SK-N-SH treated with all-trans-retinoic acid at 6 μM for 48 hours (cell line): ENCODE measurements around the gene MR1.

Experiments used
- ATAC-seq: fragments of 200-7000 bp; cut with Tn5 transposase; 3 replicates; pipeline ENCODE4 v1.9.1; 2020; ENCODE audit warnings: mild to moderate bottlenecking, moderate library complexity
- BACH2 ChIP-seq: fragments of 250-450 bp; sonication (Bioruptor Pico); IDR thresholded peaks from 2 replicates; pipeline ENCODE4 v1.9.0; 2021; ENCODE audit warnings: mild to moderate bottlenecking, borderline replicate concordance
- CREB5 ChIP-seq: fragments of 250-450 bp; sonication (Bioruptor Pico); IDR thresholded peaks from 2 replicates; pipeline ENCODE4 v1.5.1; 2020; ENCODE audit warnings: low read depth, mild to moderate bottlenecking, moderate library complexity
- CSDC2 ChIP-seq: fragments of 250-450 bp; sonication (Bioruptor Pico); IDR thresholded peaks from 2 replicates; pipeline ENCODE4 v1.5.0; 2020; ENCODE audit warnings: mild to moderate bottlenecking, moderate library complexity
- CSRNP3 ChIP-seq: fragments of 250-450 bp; sonication (Bioruptor Pico); IDR thresholded peaks from 2 replicates; pipeline ENCODE4 v1.5.1; 2021; ENCODE audit warnings: mild to moderate bottlenecking, moderate library complexity
- ESRRG ChIP-seq: fragments of 250-450 bp; sonication (Bioruptor Pico); IDR thresholded peaks from 2 replicates; pipeline ENCODE4 v1.6.1; 2021; ENCODE audit warnings: mild to moderate bottlenecking
- GLIS3 ChIP-seq: fragments of 250-450 bp; sonication (Bioruptor Pico); IDR thresholded peaks from 2 replicates; pipeline ENCODE4 v1.5.0; 2020; ENCODE audit warnings: mild to moderate bottlenecking, moderate library complexity
- OSR1 ChIP-seq: fragments of 250-450 bp; sonication (Bioruptor Pico); IDR thresholded peaks from 2 replicates; pipeline ENCODE4 v1.8.0; 2022; ENCODE audit warnings: moderate library complexity, mild to moderate bottlenecking, inconsistent platforms
- POU6F1 ChIP-seq: fragments of 250-450 bp; sonication (Bioruptor Pico); IDR thresholded peaks from 2 replicates; pipeline ENCODE4 v1.8.0; 2021; ENCODE audit warnings: low read depth, mild to moderate bottlenecking, moderate library complexity, borderline replicate concordance
- SNAI2 ChIP-seq: fragments of 250-450 bp; sonication (Bioruptor Pico); IDR thresholded peaks from 2 replicates; pipeline ENCODE4 v1.5.0; 2020; ENCODE audit warnings: mild to moderate bottlenecking, moderate library complexity
- TCF4 ChIP-seq: fragments of 250-450 bp; sonication (Bioruptor Pico); IDR thresholded peaks from 2 replicates; pipeline ENCODE4 v1.8.0; 2021; ENCODE audit warnings: mild to moderate bottlenecking, moderate library complexity, borderline replicate concordance
- ZC3H10 ChIP-seq: fragments of 250-450 bp; sonication (Bioruptor Pico); IDR thresholded peaks from 2 replicates; pipeline ENCODE4 v1.5.1; 2021; ENCODE audit warnings: mild to moderate bottlenecking, moderate library complexity
- ZFP3 ChIP-seq: fragments of 250-450 bp; sonication (Bioruptor Pico); IDR thresholded peaks from 2 replicates; pipeline ENCODE4 v1.5.0; 2020; ENCODE audit warnings: mild to moderate bottlenecking, moderate library complexity
- ZFP30 ChIP-seq: fragments of 450-650 bp; formaldehyde crosslinking; IDR thresholded peaks from 2 replicates; pipeline ENCODE4 v1.5.0; 2022; ENCODE audit warnings: mild to moderate bottlenecking, moderate library complexity
- ZNF565 ChIP-seq: fragments of 450-650 bp; formaldehyde crosslinking; conservative IDR thresholded peaks from 2 replicates; pipeline ENCODE4 v1.5.0; 2020; ENCODE audit warnings: low read depth, mild to moderate bottlenecking, moderate library complexity
- ZNF8 ChIP-seq: fragments of 450-650 bp; formaldehyde crosslinking; IDR thresholded peaks from 2 replicates; pipeline ENCODE4 v1.5.0; 2020; ENCODE audit warnings: mild to moderate bottlenecking, moderate library complexity
- TF ChIP-seq, protein P1 (sequence below): fragments of 250-450 bp; sonication (Bioruptor Pico); IDR thresholded peaks from 2 replicates; pipeline ENCODE4 v1.5.0; 2020; ENCODE audit warnings: mild to moderate bottlenecking, moderate library complexity

MR1 gene

DNA sequence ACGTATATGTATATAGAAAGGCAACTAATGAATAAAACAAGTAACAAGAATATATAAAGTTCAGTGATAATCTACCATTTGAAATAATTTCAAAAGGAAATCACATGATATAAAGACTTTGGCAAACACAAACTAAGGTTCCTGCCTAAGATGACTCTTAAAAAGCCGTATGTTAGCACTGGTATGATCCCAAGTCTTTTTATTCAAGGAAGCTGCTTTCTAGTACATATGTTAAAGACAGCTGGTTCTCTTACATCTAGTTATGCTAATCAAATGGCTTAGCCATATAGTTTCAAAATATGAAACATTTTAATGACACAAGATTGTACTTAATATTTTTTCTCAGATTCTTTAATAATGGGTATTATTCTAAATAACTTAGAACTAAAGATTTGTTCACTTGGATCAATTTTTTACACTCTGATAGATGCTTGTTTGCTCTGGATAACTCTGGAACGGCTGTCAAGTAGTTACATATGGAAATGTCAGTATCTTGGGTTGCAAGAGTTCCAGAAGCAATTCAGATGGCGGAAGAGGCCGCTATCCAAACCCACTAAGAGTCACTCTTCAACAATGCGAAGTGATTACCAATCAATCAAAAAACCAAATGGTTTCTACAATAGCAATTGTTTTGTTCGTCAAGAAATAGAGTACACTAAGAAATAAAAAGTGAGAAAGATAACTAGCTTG lies 32.5 kb upstream of the MR1 start (continued):
- TF ChIP-seq POU6F1 (no peak), GLIS3 (CRISPR knock-in tag) (no peak), SNAI2 (CRISPR knock-in tag) (no peak), ZNF8 (no peak), TCF4 (CRISPR knock-in tag) (no peak), ESRRG (CRISPR knock-in tag) (no peak), CREB5 (CRISPR knock-in tag) (no peak), BACH2 (no peak), OSR1 (CRISPR knock-in tag) (no peak)
- TF ChIP-seq, protein P1, sequence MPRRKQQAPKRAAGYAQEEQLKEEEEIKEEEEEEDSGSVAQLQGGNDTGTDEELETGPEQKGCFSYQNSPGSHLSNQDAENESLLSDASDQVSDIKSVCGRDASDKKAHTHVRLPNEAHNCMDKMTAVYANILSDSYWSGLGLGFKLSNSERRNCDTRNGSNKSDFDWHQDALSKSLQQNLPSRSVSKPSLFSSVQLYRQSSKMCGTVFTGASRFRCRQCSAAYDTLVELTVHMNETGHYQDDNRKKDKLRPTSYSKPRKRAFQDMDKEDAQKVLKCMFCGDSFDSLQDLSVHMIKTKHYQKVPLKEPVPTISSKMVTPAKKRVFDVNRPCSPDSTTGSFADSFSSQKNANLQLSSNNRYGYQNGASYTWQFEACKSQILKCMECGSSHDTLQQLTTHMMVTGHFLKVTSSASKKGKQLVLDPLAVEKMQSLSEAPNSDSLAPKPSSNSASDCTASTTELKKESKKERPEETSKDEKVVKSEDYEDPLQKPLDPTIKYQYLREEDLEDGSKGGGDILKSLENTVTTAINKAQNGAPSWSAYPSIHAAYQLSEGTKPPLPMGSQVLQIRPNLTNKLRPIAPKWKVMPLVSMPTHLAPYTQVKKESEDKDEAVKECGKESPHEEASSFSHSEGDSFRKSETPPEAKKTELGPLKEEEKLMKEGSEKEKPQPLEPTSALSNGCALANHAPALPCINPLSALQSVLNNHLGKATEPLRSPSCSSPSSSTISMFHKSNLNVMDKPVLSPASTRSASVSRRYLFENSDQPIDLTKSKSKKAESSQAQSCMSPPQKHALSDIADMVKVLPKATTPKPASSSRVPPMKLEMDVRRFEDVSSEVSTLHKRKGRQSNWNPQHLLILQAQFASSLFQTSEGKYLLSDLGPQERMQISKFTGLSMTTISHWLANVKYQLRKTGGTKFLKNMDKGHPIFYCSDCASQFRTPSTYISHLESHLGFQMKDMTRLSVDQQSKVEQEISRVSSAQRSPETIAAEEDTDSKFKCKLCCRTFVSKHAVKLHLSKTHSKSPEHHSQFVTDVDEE, result no peak

DNA sequence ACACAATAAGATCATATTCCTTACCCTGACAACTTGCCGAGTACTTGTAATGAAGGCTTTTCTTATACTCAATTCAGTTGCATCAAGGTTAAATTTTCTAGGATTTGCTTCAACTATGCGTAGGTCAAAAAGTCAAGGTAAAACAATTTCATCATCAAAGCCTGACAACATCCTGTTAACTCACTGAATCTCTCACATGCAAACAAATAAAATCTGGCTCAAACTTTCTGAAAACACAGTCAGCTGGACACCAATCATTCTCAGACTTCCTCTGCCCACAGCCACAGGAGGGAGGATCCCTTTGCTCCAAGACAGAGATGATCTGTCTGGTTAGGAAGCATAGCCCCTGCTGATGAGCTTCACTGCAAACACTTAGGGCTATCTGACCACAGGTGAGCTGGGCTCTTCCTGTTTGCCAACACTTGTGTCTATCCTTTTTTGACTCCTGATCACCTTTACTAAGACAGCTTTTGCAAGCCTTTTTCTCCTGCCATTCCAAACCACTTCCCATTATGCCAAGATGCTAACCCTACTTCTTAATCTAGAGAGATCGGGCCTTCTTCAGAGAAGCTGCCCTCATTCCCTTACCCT lies 31.1 kb upstream of the MR1 start:
- ATAC-seq, result no peak

GRCh38 chr1:181010789-181011188 lies 23.0 kb upstream of the MR1 start:
- TF ChIP-seq BACH2 (no peak), ZNF565 (CRISPR knock-in tag) (no peak), ZNF8 (no peak), ESRRG (CRISPR knock-in tag) (no peak), CSDC2 (CRISPR knock-in tag) (no peak), ZC3H10 (no peak), CREB5 (CRISPR knock-in tag) (no peak), CSRNP3 (CRISPR knock-in tag) (no peak)
- TF ChIP-seq, protein P1, result no peak
- ATAC-seq, result peak; percentile 97

More for the DNA sequence above, 31.1 kb upstream of the MR1 start:
- no peak for TF ChIP-seq CREB5 (CRISPR knock-in tag)
- TF ChIP-seq ZC3H10, result no peak
- no peak for TF ChIP-seq TCF4 (CRISPR knock-in tag)
- no peak for TF ChIP-seq SNAI2 (CRISPR knock-in tag)
- TF ChIP-seq ESRRG (CRISPR knock-in tag), result no peak
- TF ChIP-seq GLIS3 (CRISPR knock-in tag), result no peak
- no peak for TF ChIP-seq ZFP30 (CRISPR knock-in tag)
- no peak for TF ChIP-seq CSDC2 (CRISPR knock-in tag)
- TF ChIP-seq ZFP3 (CRISPR knock-in tag), result no peak
